ENCODE data around the gene SERPINA3. TPM values are rescaled to one million over a fixed set of nuclear protein-coding genes. Genes with fewer than 3 reads are reported as not detected.

SERPINA3 gene
- polyA plus RNA-seq, 1 donor (not counting 4 experiments of a cell fraction or from before 2014, with no cell fraction given) = 0.50 TPM

- Histone ChIP-seq H3K27ac (ENCODE audit: control insufficient read depth, insufficient read depth, low read length) (no peak overlapping the region), H3K27me3 (ENCODE audit: control insufficient read depth, extremely low read depth, insufficient read depth, low read length) (peaks cover 5% of the 10 kb centered on the region), H3K79me2 (ENCODE audit: control insufficient read depth, insufficient read depth, low read length) (no peaks in the 10 kb centered on the region), H4K20me1 (ENCODE audit: control insufficient read depth, extremely low read depth, insufficient read depth, low read length) (no peaks in the 10 kb centered on the region), H3K9me3 (ENCODE audit: control insufficient read depth, low read depth, low read length) (no peaks in the 10 kb centered on the region), H3K9ac (ENCODE audit: control insufficient read depth, extremely low read depth, insufficient read depth, low read length) (no peak overlapping the region), H3K4me3 (ENCODE audit: control insufficient read depth in 2 of 3, extremely low read depth in 1 of 3, insufficient read depth in 2 of 3, low read depth in 1 of 3, low read length in 3 of 3) (no peak overlapping the region), H3K4me2 (ENCODE audit: control insufficient read depth, extremely low read depth, insufficient read depth, low read depth, low read length) (no peak overlapping the region), H2AFZ (ENCODE audit: control insufficient read depth, low read length) (no peak overlapping the region), H3K4me1 (ENCODE audit: control insufficient read depth, extremely low read depth, insufficient read depth, low read length) (no peaks in the 10 kb centered on the region), H3K9me1 (ENCODE audit: control insufficient read depth, extremely low read depth, insufficient read depth, low read length) (no peaks in the 10 kb centered on the region), H3K36me3 (ENCODE audit: control insufficient read depth in 2 of 2, extremely low read depth in 1 of 2, insufficient read depth in 2 of 2, low read length in 2 of 2) (no peaks in the 10 kb centered on the region)
- FAIRE-seq (no peak), DNase-seq (ENCODE audit: low read depth, low spot score) (no peak)
- dilution Hi-C loops (cut with MboI; ENCODE audit: extremely low pct_ligation_motif_present, low sequenced_read_pairs) = no loop called here
- TF ChIP-seq CTCF (optimal IDR thresholded peaks at IDR 0.05 in 1 of 3, IDR thresholded peaks at IDR 0.05 in 1 of 3, conservative IDR thresholded peaks at IDR 0.05 in 1 of 3; ENCODE audit: extremely low read depth in 1 of 3, insufficient read depth in 2 of 3, low read length in 3 of 3) (no peak), EZH2 (IDR thresholded peaks at IDR 0.05; ENCODE audit: low read length) (no peak)
Measured at GRCh38 chr14:94586635-94587034, 25.6 kb upstream of the SERPINA3 start.

GRCh38 chr14:94588311-94588710 is 23.9 kb upstream of the SERPINA3 start:
- Histone ChIP-seq H3K36me3 (ENCODE audit: control insufficient read depth in 2 of 2, extremely low read depth in 1 of 2, insufficient read depth in 2 of 2, low read length in 2 of 2) (no peaks in the 10 kb centered on the region), H3K4me1 (ENCODE audit: control insufficient read depth, extremely low read depth, insufficient read depth, low read length) (no peaks in the 10 kb centered on the region), H3K79me2 (ENCODE audit: control insufficient read depth, insufficient read depth, low read length) (no peaks in the 10 kb centered on the region), H3K9ac (ENCODE audit: control insufficient read depth, extremely low read depth, insufficient read depth, low read length) (no peak overlapping the region), H3K9me1 (ENCODE audit: control insufficient read depth, extremely low read depth, insufficient read depth, low read length) (no peaks in the 10 kb centered on the region), H3K27me3 (ENCODE audit: control insufficient read depth, extremely low read depth, insufficient read depth, low read length) (peaks cover 5% of the 10 kb centered on the region), H4K20me1 (ENCODE audit: control insufficient read depth, extremely low read depth, insufficient read depth, low read length) (no peaks in the 10 kb centered on the region), H2AFZ (ENCODE audit: control insufficient read depth, low read length) (no peak overlapping the region), H3K9me3 (ENCODE audit: control insufficient read depth, low read depth, low read length) (no peaks in the 10 kb centered on the region), H3K27ac (ENCODE audit: control insufficient read depth, insufficient read depth, low read length) (no peak overlapping the region), H3K4me3 (ENCODE audit: control insufficient read depth in 2 of 3, extremely low read depth in 1 of 3, insufficient read depth in 2 of 3, low read depth in 1 of 3, low read length in 3 of 3) (no peak overlapping the region), H3K4me2 (ENCODE audit: control insufficient read depth, extremely low read depth, insufficient read depth, low read depth, low read length) (no peak overlapping the region)
- dilution Hi-C loops (cut with MboI; ENCODE audit: extremely low pct_ligation_motif_present, low sequenced_read_pairs) = no loop called here
- no peak for TF ChIP-seq CTCF (optimal IDR thresholded peaks at IDR 0.05 in 1 of 3, IDR thresholded peaks at IDR 0.05 in 1 of 3, conservative IDR thresholded peaks at IDR 0.05 in 1 of 3; ENCODE audit: extremely low read depth in 1 of 3, insufficient read depth in 2 of 3, low read length in 3 of 3)
- no peak for TF ChIP-seq EZH2 (IDR thresholded peaks at IDR 0.05; ENCODE audit: low read length)
- FAIRE-seq (no peak), DNase-seq (ENCODE audit: low read depth, low spot score) (no peak)
